ENCODE data around the gene LANCL3.
"Not testable (repeated sequence)": the region's sequence is repeated elsewhere in the genome, so short reads cannot be mapped to it uniquely, and the experiment has no call there.

LANCL3 gene

DNA sequence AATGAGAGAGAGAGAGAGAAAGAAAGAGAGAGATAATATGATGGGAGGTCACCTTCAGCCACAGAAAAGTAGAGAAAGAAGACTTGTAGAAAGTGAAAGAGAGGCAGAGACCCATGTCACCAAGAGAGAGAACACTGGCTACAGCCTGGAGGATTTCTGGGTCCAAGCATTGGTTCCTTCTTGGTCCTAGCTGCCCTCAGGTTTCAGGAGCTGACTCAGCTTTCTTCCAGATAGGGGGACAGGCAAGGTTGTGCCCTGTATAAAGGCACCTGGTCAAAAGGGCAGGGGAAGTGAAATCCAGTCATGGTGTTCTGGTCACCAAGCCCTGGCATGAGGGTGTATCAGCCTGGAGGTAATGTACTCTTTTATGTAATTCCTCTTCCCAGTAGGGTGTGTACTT lies 66.6 kb downstream of the LANCL3 start:
- no peak for DNase-seq

DNA sequence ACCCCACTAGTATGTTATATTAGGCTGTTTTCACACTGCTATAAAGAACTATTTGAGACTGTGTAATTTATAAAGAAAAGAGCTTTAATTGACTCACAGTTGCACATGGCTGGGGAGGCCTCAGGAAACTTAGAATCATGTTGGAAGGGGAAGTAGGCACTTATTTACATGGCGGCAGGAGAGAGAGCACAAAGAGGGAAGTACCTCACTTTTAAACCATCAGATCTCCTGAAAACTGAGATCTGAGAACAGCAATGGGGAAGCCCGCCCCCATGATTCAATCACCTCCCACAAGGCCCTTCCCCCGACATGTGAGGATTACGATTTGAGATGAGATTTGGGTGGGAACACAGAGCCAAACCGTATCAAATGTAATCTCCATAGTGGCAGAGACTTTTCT lies 68.7 kb downstream of the LANCL3 start:
- no peak for DNase-seq

DNA sequence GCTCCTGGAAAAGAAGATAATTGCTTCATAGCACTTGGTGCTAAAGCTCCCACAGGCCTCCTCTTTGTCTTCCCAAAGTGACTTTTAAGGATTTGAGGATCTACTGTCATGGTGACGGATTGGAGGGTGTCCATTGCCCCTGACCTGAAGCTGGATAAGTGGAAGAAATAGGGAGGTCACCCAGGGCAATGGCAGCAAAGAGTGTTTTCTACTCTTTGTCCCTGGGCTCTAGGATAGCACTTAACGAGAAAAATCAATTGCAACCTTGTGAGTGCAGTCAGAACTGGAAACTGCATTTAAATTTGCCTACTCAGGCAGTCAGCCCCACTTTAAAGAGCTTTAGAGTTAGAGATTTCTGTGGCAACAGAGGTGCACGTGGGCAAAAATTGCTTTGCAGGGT lies 70.4 kb downstream of the LANCL3 start:
- DNase-seq = no peak

DNA sequence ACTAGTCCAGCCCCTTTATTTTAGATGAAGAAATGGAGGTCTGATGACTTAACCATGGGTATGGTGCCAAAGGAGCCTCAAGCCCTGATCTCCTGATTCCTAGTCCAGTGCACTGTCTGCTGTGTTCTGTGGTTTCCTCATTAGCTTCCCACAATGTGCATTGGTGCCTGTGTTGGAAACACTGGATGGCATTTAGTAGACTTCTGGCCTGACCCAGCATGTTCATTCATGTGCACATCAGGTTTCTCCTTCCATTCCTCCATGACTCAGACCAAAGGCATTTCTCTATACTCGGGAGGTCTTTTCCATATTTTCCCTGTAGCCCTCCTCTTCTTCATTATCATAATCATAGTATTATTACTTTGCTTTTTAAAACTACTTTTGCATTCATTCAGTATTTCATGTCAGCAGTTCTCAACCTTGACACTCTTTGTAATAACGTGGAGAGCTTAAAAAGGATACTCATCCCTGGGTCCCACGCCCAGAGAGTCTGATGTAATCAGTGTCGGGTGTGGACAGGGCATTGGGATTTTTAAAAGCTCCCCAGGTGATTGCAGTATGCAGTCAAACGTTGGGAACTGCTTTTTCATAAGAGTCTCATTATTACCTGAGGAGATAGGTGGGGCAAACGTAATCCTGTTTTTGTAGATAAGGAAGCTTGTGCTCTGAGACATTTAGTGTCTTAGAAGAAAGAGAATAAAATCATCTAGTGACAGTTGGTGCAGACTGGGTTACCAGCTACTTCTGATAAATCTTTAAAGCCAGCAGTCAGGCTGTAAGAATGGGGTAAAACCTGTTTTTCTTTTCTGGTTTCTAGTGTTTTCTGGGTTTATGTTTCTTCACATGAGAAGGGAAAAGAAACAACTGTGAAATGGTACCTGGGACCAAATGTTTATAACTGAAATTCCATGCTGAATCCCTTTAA lies 73.2 kb downstream of the LANCL3 start:
- DNase-seq = no peak

DNA sequence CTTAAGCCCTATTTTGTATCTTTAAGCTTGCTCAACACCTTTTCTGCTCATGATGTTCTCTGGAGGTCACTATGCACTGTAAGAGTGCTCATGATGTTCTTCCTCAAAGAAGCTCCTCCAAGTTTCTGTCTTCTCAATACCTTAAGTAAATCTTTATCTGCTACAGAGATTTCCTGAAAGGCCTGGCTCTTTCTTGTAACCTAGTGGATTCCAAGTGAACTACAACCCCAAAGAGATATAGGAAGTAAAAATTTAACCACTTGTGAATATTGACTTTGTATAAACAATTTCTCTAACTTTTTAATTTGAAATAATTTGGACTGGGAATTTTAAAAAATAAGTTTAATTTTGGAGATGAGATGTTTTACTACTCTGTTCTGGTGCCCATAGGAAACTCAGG lies 74.8 kb downstream of the LANCL3 start:
- no peak for DNase-seq

DNA sequence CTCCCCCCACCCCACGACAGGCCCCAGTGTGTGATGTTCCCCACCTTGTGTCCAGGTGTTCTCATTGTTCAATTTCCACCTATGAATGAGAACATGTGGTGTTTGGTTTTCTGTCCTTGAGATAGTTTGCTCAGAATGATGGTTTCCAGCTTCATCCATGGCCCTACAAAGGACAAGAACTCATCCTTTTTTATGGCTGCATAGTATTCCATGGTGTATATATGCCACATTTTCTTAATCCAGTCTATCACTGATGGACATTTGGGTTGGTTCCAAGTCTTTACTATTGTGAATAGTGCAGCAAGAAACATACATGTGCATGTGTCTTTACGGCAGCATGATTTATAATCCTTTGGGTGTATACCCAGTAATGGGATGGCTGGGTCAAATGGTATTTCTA lies 79.4 kb downstream of the LANCL3 start:
- not testable (repeated sequence) for DNase-seq

DNA sequence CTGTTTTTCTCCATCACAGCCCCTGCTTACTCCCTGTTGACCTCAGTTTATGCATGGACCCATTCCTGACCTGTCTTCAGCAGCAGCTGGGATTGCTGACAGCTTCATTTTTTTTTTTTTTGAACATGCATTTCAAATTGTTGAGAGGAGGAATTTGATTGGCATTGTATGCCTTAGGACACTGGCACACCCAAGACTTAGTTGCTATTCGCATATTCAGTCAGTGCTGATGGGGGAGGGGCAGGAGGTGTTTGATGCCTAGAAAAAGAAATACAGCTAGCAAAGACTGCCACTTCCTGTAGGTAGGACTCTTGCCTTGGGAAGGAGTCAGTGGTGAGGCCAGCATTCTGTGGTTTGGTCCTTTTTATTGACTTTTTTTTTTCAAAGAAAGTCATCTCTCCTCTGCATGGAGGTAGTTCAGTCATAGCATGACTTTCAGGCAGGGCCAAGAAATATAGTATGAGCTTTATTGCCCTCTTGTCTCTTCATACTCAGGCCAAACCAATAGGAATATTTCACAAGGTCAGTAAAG lies 80.5 kb downstream of the LANCL3 start:
- DNase-seq = no peak

DNA sequence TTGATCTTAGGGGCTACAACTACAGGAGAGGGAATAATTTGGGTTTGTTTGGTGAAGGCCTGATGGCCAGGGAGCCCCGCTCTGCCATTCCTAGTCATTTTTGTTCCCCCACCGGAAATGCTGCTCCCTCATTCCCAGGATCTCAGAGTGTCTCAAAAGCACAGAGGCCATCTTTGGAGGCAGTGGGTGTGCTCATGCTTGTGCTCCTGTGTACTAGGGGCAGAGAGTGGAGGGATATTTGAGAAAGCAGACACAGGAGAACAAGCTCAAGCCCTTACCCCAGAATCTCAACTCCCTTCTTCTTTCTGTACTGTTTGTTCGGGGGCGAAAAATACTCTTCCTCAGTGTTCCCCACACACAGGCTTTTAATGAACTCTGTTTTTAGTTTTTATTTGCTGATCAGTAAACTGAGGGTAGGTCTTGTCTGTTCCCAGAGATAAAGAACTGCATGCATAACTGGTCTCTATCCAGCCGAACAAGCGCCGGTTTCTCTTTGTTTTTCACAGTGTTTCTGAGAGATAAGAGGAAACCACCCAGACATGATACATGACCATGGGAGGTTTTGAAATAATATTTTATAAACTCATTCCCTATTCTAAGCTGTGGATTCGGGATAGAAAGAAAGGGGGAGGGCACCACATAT lies 81.2 kb downstream of the LANCL3 start:
- no peak for DNase-seq

DNA sequence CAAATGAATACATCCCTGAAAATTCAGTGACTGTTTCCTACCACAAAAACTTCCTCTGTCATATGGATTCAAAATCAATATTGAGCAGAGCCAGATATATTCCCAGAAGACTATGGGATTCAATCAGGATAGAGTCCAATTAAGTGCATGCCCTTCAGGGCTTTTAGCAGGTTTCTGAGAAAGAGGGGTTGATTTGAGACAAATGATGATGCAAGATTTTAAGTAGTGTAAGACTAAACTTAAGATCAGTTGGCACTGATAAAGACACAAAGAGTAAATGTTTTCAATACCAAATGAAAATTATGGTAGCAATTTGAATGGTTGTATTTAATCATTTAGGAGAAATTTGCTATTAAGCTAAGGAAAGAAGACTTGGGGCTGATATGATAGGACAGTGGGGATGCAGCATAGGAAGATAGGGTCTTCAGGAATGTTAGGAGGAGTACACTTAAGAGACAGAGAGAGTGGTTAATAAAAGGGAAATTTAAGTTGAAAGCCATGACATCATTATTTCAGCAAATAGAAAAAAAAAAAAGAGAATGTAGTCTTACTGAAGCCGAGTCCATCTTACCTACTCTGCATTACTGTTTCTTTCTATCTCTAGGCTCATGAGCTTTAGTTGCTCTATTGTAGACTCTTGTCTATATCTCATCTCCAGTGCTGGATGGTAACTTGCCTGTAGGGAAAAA lies 82.1 kb downstream of the LANCL3 start:
- DNase-seq = no peak

DNA sequence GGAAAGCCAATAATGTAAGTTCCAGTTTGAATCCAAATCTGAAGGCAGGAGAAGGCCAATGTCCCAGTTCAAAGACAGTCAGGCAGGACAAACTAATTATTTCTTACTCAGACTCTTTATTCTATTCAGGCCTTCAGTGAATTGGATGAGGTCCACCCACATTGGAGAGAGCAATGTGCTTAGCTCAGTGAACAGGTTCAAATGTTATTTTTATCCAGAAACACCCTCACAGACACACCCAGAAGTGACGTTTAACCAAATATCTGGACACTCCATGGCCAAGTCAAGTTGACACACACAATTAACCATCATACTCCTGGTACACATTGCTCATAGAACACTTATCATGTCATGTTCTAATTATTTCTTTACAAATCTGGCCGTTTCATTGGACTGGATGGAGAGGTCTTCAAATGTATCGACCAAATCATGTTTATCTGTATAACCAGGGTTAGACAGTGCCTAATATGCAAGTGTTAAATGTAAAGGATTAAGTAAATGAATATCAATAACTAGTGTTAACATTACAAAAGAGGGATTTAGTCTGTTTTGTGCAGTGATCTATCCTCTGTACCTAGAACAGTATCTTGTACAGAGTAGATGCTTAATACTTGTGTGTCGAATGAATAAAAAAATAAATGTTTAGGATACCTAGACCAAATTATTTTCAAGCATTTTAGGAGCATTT lies 87.0 kb downstream of the LANCL3 start:
- no peak for DNase-seq

DNA sequence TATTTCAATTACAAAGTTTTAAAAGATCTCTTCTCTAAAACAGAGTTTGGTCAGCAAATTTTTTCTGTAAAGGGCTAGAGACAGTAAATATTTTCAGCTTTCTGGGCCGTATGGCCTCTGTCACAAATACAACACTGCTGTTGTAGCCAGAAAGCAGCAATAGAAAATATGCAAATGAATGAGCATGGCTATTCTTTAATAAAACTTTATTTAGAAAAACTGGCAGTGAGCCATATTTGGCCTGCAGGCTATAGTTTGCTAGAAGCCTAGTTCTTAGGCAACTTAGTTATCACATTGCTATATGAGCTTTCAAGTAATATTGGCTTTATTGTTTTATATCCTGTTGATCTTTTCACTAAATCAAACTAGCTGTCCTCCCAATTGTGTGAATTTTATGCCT lies 87.6 kb downstream of the LANCL3 start:
- DNase-seq = no peak

DNA sequence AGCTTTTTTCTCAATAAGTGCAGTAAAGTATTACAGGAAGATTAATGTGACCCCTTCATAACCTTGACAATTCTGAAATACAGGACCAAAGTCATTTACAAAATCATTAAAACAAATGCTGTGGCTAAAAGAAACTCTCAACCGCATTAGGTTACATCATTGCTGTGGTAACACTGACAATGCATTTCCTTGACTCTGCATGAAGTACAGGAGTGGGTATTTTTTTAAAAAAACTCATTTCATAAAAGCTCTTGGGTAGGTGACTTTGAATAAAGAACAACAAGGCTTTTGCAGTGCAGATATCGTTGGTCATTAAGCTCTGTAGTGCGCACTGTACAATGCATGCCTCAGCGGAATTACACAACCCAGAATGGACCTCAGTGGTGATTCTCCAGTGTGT lies 90.7 kb downstream of the LANCL3 start:
- no peak for DNase-seq

DNA sequence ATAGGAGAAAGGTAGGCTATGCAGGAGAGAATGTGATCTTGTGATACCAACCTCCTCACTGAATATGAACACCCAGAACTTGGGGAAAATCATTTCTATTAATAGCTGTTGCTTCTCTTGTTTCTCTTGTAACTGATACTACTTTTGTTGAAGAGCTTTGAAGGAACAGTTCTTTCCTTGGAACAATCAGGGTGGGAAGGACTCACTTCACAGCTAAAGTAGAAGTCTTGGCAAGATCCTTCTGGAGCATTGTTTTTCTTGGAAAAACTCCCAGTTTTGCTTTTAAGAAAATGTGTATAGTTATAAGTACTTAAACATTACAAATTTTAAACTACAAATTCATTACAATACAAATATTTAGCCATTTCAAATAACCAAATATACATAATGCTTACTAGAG lies 95.1 kb downstream of the LANCL3 start:
- DNase-seq = no peak

DNA sequence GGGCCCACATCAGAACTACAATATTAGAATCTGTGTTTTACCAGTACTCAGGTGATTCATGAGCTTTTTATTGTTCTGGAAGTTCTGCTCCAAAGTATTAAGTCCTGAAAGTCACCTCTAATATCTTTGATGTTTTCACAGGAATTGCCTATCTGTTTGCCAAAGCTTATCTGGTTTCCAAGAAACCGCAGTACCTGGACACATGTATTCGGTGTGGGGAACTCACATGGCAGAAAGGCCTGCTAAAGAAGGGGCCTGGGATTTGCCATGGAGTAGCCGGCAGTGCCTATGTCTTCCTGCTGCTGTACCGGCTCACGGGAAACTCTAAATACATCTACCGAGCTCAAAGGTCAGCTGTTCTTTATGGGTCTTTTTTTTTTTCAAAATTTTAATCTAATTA lies 95.7 kb downstream of the LANCL3 start:
- DNase-seq = no peak

DNA sequence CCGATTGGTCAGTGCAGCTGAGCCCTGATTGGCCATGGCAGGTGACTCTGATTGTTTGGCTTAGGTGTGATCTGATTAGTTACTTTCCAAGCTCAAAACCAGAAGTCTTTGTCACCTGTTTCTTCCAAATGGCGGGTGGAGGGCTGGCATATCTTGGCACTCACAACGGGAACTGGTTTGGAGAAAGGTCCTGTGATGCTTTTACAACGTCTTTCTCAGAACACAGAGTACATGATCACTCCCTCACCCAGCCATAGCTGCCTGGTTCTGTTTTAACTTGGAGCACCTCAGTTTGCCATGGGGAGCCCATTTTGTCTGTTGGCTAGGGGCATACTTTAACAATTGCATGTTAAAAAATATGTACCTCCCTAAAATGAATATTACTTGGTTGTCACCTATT lies 101.1 kb downstream of the LANCL3 start:
- DNase-seq = no peak

DNA sequence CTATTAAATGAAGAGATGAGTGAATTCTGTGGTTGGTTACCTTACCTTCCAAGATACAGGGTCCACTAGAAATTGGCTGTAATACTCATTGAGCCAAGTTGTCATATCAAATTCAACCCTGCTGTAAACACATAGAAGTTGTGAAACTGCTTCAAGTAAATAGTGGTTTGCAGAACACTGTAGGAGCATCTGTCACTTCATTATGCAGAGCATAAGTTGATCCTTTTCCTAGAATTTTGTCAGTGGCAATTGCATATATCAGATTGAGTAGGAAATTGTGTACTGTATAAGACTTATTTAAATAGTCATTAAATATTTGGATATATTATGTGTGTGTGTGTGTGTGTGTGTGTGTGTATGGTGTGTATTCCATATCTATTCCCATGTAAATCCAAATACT lies 105.3 kb downstream of the LANCL3 start:
- no peak for DNase-seq

DNA sequence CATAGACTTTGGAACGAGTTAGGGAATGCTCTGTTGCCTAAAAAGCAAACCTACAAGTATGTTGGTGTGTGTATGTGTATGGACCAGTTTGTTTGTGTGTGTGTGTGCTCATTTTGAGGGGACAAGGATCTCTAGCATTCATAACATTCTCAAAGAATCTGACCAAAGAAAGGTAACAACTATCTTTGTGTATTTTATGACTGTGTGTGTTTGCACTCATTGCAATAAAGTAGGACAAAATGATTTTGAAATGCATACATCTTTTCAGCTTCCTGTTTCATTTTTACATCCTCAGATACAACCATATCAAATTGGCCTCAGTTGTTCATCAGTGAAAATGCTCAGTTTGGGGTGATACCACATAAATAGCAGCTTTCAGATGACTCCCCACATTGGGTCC lies 105.8 kb downstream of the LANCL3 start:
- no peak for DNase-seq

DNA sequence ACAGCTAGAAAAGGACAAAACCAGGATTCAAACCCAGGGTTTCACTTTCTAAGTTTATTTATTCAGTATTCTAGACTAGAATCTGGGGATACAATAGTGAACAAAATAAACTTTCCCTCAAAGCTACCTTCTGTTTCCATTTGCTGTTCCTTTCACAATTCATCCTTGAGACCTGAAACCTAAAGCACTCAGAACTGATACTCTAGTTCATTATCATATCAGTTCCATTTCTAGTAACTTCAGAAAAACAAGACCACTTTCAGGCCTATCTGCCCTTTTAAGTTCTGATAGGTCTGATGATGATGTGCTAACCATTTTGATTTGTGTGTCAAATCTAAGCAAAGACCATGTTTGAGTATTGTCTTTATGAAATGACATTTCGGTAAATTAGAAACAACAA lies 106.3 kb downstream of the LANCL3 start:
- no peak for DNase-seq

DNA sequence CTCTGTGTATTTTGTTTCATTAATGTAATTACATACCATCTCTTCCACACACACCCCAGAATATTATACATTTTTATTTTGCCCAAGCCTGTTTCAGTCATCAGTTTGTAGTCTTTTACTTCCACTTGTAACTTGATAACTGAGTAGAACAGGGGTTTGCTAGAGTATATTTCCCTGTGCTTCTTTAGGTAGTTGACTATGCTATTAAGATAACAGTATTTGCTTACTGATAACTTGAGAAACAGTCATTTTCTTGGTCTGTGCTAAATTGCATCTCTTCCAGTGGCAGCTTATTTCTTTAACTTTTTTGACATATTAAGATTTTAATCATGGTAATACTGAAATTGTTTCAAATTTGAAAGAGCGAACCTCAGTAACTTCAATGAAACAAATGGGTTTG lies 107.1 kb downstream of the LANCL3 start:
- no peak for DNase-seq

DNA sequence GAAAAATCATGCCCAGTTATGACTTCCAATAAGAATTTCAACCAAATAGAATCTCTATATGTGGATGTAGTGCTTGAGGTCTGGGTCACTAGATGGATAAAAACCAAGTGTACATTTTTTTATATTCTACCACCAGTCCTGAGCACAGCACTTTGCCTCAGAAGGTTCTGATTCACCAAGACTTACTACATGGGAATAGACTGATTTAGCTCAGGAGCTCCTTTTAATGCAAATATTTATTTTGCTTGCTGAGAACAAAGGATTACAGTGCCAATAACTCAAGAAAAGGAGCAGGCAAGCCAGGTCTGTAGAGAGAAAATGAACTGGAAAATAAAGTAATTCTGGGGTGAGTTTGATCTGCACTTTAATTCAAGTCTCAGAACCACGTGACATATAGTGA lies 107.8 kb downstream of the LANCL3 start:
- no peak for DNase-seq

DNA sequence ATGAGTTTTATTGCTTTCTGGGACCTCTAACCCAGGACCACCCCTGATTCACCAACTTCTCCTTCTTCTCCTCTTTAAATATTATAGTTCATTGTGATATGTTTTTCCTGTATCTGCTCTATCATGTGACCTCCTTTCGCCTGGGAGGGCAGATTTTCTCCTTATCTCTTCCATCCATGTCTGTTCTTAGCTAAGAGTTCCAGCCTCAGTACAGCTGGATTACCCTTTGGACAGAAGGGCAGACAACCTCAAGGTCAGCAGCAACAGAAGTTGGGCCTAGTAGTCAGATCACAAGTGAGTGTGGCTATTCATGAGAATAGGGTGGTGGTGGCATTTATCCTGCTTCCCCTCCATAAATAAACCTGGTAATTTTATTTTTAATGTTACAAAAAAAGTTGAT lies 108.4 kb downstream of the LANCL3 start:
- no peak for DNase-seq

DNA sequence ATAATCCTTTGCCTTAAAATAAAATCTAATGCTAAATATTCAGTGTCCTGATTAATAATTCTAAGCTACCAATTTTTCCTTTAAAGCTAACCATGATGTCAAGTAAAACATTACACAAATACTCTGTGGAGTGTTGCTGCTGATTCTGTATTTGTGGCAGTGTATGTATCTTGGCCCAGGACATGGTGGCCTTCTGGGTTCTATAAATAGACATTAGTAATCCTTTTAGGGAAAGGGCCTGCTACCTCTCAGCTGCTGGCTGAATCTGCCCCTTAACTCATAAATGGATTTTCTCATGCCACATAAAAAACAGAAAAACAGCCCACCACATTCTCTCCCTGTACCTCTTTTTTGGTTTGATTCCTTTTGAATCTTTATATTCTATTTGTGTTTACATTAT lies 113.0 kb downstream of the LANCL3 start:
- DNase-seq = no peak

DNA sequence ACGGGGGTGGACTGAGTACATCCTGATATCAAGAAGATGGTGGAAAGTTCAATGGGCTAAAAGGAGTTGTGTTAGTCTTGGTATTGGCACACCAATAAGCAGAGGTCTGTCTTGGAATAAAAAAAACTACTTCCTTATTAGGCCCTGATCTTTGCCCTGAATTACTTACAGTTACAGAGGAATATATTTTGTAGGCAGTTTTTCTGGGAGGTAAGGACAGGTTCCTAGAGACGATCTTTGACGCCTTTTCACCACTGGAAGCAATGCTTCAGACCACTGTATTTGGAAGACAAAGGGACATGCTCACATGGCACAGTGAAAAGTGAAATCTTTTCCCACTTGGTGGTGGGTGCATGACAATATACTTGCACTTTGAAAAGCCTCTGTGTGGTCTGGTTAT lies 113.5 kb downstream of the LANCL3 start:
- no peak for DNase-seq
